Pons (tissue), 1 donor: ENCODE results near the gene FNDC11.
A peak's percentile ranks its signal among the peaks of the same experiment; 100 is the strongest.
"Not testable (repeated sequence)": the region's sequence is repeated elsewhere in the genome, so short reads cannot be mapped to it uniquely, and the experiment has no call there.

Experiments
- DNase-seq: peaks from one replicate; pipeline ENCODE4 v3.0.0-alpha.2; 2016; ENCODE audit warnings: low spot score

The FNDC11 gene

DNA sequence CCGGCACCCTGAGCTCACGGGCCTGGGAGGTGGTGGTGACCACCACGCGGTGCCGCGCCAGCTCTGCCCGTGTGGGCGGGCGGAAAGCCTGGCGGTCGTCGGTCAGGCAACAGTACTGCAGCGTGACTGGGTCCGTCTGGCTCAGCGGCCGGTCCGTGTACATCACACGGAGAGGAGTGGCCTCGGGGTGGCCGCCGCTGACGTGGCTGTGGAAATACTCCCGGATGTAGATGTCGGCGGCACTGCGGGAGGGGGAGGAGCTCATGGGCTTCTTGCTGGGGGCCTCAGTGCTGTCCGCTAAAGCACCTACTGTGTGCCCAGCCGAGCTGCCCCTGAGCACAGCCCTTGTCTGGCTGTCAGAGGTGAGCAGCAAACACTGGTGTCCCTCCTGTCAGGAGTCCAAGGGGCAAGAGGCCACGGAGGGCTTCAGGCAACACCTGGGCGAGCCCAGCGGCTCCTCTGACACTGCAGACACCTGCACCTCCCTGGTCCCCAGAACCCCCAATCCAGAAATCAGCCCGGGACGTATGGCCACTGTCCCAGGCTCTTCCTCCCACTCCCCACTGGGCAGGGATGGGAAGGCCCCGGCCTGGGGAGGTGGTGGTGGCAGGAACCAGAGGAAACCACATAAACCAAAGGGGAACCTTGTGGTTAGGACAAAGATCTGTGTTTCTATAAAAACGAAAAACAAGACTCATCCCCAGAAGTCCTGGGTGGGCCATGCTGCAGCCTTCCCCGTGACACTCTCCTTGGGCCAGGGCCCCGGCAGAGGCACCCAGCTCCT lies 13.6 kb downstream of the FNDC11 start:
- DNase-seq, result peak; percentile 63

GRCh38 chr20:63568170-63568981 lies 14.4 kb downstream of the FNDC11 start:
- no peak for DNase-seq

- no peak for DNase-seq
These were observed 15.3 kb downstream of the FNDC11 start for GRCh38 chr20:63568986-63569949.

- no peak for DNase-seq
These were observed 16.5 kb downstream of the FNDC11 start for GRCh38 chr20:63570281-63571086.

DNA sequence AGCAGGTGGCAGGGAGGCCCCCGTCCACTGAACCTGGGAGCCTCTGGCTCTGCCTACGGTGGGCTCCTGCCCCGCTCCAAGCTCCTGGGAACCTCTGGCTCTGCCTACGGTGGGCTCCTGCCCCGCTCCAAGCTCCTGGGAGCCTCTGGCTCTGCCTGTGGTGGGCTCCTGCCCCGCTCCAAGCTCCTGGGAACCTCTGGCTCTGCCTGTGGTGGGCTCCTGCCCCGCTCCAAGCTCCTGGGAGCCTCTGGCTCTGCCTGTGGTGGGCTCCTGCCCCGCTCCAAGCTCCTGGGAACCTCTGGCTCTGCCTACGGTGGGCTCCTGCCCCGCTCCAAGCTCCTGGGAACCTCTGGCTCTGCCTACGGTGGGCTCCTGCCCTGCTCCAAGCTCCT lies 17.1 kb downstream of the FNDC11 start:
- DNase-seq, result not testable (repeated sequence)

GRCh38 chr20:63572071-63572787 lies 18.3 kb downstream of the FNDC11 start:
- no peak for DNase-seq

- no peak for DNase-seq
These were observed 19.1 kb downstream of the FNDC11 start for GRCh38 chr20:63572788-63573646.

GRCh38 chr20:63573647-63574131 lies 19.7 kb downstream of the FNDC11 start:
- no peak for DNase-seq

GRCh38 chr20:63574156-63574828 lies 20.3 kb downstream of the FNDC11 start, which contains the start of gene HELZ2:
TSS of gene HELZ2 (minus strand) at chr20:63574239. CDS start at chr20:63572385, 1,854 bp downstream.
- no peak for DNase-seq

DNA sequence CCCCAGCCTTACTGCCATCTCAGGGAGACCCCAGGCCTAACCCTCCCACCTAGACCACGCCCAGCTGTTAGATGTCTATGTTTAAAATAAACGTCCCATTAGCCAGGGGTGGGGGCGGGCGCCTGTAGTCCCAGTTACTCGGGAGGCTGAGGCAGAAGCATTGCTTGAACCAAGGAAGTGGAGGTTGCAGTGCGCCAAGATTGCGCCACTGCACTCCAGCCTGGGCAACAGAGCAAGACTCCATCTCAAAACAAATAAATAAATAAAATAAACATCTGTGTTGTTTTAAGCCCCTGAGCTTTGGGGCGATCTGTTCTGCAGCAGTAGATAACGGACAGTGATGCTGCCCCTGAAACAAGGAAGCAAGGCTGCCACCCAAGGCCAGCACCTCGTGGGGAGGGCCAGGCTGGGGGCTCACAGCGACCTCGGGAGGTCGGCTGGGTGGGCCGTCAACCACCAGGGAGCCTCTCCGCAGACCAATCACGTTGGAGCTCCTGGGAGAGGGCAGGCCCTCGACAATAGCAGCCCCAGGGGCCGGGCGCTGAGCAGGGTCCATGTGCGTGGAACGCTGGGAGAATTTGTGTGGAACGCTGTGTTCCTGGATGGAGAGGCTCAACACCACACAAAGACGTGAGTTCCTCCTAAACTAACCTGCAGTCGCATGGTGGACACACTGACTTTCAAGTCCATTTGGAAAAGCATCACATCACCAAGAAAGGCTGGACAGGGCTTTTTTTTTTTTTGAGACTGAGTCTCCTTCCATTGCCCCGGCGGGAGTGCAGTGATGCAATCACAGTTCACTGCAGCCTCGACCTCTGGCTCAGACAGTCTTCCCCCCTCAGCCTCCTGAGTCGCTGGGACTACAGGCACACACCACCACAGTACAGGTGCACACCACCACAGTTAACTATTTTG lies 21.1 kb downstream of the FNDC11 start:
- no peak for DNase-seq

GRCh38 chr20:63576311-63576710 lies 22.4 kb downstream of the FNDC11 start:
- DNase-seq, result no peak

GRCh38 chr20:63577317-63577894 lies 23.4 kb downstream of the FNDC11 start:
- DNase-seq, result no peak

DNA sequence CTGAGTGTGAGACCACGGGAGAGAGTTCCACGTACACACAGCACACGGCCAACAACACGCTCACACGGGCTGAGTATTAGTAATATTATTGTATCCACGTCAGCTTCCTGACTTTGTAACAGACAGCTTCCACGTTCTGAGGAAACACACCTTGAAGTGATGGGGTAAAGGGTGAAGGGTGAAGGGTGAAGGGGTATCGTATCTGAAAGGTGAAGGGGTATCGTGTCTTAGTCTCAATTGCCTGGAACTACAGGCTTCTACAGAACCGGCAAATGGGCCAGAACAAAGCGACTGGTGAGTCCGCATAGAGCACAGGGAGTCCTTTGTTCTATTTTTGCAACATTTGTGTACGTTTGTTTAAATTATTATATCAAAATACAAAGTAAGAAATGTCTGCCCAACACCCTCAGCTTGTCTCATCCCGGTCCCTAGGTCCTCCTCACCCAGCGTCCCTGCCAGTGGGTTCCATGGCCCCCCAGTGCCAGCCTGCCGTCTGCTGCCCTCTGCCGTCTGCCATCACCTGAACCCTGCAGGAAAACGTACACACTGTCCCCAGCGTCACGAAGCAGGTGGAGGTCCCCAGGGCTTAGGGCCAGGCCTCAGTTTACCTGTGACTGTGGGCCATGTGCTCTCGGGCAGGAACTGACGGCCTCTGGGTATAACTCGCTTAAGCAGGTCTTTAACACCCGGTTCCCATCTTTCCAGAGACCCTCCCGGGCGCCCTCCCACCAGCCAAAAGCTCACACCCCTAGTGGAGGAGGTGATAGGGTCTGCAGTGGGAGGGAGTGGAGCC lies 24.5 kb downstream of the FNDC11 start:
- no peak for DNase-seq

GRCh38 chr20:63579017-63579694 lies 25.2 kb downstream of the FNDC11 start:
- DNase-seq, result no peak

GRCh38 chr20:63580796-63581461 lies 27.0 kb downstream of the FNDC11 start:
- DNase-seq, result no peak
